Activated T-helper 17 cell treated with anti-CD3 and anti-CD28 coated beads, Interleukin-2, amount 50 U/mL, for 72 hours (primary cell): ENCODE results near the gene SRCIN1. TPM values are rescaled to one million over a fixed set of nuclear protein-coding genes. Genes with fewer than 3 reads are reported as not detected.

Experiments
- ATAC-seq: fragments of 150-1000 bp; cut with Tn5 transposase; replicated peaks from 2 replicates; pipeline ENCODE4 v1.10.0; 2021; ENCODE audit warnings: mild to moderate bottlenecking, moderate library complexity
- H3K27ac Mint-ChIP-seq: one replicate; pipeline ENCODE4 v1.8.0; 2022; ENCODE audit warnings: mixed read lengths
- H3K27me3 Mint-ChIP-seq: one replicate; pipeline ENCODE4 v1.8.0; 2022; ENCODE audit warnings: mixed read lengths
- H3K36me3 Mint-ChIP-seq: one replicate; pipeline ENCODE4 v1.8.0; 2022; ENCODE audit warnings: low read depth, mild to moderate bottlenecking, mixed read lengths
- H3K4me1 Mint-ChIP-seq: one replicate; pipeline ENCODE4 v1.8.0; 2022; ENCODE audit warnings: mixed read lengths
- H3K4me3 Mint-ChIP-seq: one replicate; pipeline ENCODE4 v1.8.0; 2022; ENCODE audit warnings: mild to moderate bottlenecking, mixed read lengths
- H3K9me3 Mint-ChIP-seq: one replicate; pipeline ENCODE4 v1.8.0; 2022; ENCODE audit warnings: mixed read lengths
- total RNA-seq, 2 donors: library from RNA; stranded (reverse); gene quantifications; one replicate each; pipeline ENCODE4 v1.2.3, GENCODE V29; 2022

SRCIN1 gene
- total RNA-seq, 2 donors from 2014 or later, result 0.71 TPM; not detected in 1

DNA sequence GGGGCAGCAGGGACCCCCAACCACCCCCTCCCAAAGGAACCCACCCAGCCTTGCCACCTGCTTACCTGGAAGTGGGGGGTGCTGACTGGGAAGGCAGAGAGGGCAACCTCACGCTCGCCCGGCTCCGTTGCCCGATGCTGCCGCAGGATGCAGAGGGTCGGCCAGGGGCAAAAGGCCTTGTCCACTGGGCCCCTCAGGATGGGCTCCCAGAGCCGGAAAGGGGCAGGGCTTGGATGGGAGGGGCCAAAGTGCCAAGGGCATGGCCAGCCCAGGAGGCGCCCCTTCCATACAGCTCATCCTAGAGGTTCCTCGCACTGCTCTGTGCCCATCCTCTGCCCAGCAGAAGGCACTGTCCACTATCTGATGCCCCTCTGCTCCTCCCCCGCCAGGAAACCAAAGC lies 59.4 kb downstream of the SRCIN1 start:
- ATAC-seq, result no peak
- H3K4me1 Mint-ChIP-seq, result no peaks in the 10 kb centered on the region
- no peak overlapping the region for H3K4me3 Mint-ChIP-seq
- peaks cover 24% of the 10 kb centered on the region for H3K27me3 Mint-ChIP-seq
- no peak overlapping the region for H3K27ac Mint-ChIP-seq
- H3K36me3 Mint-ChIP-seq, result no peaks in the 10 kb centered on the region
- H3K9me3 Mint-ChIP-seq, result no peaks in the 10 kb centered on the region

DNA sequence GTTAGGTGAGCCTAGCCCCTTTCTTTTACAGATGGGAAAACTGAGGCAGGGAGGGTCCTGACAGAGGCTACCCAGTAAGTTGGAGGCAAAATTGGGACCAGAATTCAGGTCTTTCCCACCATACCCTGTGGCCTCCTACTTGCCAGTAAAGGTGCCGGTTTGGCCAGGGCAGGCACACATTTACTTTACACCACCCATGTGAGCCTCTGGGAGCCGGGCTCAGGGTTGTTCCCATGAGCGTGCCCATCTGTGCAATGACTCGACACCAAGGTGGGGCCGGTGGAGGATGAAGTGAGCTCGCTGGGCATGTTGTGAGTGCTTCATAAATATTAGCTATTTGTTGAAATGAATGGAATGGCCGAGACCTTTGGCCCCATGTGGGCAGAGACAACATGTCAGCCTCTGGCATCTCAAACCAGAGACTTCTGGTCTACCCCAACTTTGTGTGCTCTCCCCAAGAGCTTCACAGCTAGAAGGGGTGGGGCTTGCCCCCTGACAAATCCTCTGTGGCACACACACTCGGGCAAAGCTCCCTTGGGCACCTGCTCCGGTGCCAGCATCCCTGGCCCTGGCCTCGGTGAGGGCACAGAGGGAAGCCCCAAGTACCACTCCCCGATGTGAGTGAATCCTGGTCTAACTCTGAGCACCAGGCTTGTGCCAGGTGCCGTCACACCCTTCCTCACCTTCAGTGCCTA lies 60.1 kb downstream of the SRCIN1 start:
- Mint-ChIP-seq H3K27ac (no peak overlapping the region), H3K4me1 (no peaks in the 10 kb centered on the region), H3K9me3 (no peaks in the 10 kb centered on the region), H3K36me3 (no peaks in the 10 kb centered on the region), H3K27me3 (peaks cover 26% of the 10 kb centered on the region), H3K4me3 (no peak overlapping the region)
- ATAC-seq, result no peak

DNA sequence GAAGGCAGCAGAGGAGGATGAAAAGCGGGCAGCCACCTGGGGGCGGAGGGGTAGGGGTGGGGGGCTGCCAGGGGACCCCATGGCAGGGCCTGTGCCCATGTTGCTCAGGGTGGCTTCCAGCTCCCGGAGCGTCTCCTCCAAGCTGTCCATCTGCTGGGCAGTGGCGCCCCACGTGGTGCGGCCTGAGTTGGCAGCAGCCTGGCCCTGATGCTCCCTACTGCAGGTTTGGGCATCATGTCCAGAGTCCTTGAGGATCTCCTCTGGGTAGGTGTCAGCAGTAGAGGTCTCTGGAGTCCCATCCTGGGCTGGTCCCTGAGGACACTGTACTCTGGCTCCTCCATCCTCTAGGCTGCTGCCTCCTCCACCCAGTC lies 60.9 kb downstream of the SRCIN1 start:
- no peak for ATAC-seq
- Mint-ChIP-seq H3K36me3 (no peaks in the 10 kb centered on the region), H3K9me3 (no peaks in the 10 kb centered on the region), H3K4me1 (no peaks in the 10 kb centered on the region), H3K27me3 (peaks cover 27% of the 10 kb centered on the region), H3K27ac (no peak overlapping the region), H3K4me3 (no peak overlapping the region)

DNA sequence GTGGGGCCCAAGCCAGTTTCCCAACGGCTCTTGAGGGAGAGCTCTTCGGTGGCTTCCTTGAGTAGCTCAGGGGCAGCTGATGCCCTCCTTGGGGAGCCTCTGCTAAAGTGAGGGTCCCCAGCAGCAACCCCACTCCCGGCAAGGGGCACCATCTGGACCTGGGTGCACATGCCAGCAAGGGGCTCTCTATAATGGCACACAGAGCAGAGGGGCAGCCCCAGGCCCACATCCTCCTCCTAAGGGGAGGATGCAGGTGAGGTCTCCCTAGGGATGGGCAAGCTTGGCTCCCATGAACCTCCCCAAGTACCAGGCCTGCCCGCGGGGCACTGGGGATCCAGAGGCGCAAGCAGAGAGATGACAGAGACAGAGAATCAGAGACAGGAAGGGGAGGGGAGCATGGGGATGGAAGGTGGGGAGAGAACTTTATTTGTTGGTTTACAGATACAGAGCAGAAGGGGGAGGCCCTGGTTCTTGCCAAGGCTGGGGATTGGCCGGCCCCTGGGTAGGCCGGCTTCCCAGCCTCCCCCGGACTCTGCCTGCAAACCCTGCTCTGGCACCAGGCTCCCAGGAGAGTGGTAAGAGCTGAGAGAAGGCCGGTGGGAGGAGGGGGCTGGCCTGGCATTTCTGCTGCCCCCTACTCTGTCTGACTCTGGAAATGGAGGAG lies 61.4 kb downstream of the SRCIN1 start:
- Mint-ChIP-seq H3K4me3 (no peak overlapping the region), H3K27ac (no peak overlapping the region), H3K4me1 (no peaks in the 10 kb centered on the region), H3K36me3 (no peaks in the 10 kb centered on the region), H3K27me3 (peaks cover 22% of the 10 kb centered on the region), H3K9me3 (no peaks in the 10 kb centered on the region)
- ATAC-seq, result no peak

DNA sequence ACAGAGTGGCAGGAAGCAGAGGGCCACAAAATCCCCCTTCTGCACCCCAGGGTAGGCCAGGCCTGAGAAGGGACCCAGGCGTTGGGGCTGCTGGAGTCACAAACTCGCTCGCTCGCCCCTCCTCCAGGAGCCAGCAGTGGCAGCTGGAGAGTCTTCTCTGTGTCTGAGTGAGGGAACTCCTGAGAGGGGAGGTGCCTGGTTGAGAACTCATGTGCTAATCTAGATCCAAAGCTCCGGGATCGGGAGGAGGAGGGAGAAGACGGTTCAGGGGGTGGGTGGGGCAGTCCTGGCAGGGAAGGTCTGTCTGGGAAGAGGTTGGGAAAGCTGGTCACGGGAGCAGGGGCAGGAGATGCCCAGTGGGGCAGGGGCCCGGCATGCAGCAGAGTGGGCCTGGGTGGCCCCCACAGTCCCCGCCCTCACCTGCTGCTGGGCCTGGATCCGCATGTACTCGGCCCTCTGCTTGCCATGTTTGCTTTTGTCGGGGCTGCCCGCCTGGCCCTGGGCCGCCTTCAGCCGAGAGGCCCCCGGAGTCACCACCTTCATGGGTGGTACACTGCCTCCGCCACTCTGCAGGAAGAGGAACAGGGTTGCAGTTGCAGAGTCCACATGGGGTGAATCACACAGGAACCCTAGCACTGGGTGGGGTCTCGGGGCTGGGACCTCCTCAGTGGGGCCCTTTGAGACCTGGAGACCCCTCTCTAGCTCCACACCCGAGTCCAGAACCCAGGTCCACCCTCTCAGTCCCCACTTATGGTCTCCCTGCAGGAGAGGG lies 62.2 kb downstream of the SRCIN1 start:
- Mint-ChIP-seq H3K9me3 (no peaks in the 10 kb centered on the region), H3K4me3 (no peak overlapping the region), H3K36me3 (no peaks in the 10 kb centered on the region), H3K4me1 (no peaks in the 10 kb centered on the region), H3K27me3 (peaks cover 24% of the 10 kb centered on the region), H3K27ac (no peak overlapping the region)
- no peak for ATAC-seq

DNA sequence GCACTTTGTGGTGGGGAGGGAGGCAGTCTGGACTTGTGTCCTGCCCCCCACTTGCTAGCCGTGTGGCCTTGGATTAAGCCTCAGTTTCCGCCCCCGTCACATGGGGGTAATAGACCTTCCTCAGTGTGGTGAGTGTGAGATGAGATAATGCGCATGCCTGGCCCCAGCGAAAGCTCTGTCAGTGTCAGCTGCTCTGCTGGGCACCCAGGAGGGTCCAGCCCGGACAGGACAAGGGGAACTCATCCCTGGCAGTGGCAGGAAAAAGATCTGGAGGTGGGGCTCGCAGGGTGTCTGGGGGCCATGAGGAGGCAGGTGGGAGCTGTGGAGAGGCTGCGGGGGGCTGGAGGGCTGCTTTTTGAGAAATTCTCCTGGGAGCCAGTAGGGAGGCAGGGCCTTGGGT lies 63.5 kb downstream of the SRCIN1 start:
- Mint-ChIP-seq H3K4me1 (no peaks in the 10 kb centered on the region), H3K27me3 (peaks cover 24% of the 10 kb centered on the region), H3K9me3 (no peaks in the 10 kb centered on the region), H3K4me3 (no peak overlapping the region), H3K27ac (no peak overlapping the region), H3K36me3 (no peaks in the 10 kb centered on the region)
- no peak for ATAC-seq

DNA sequence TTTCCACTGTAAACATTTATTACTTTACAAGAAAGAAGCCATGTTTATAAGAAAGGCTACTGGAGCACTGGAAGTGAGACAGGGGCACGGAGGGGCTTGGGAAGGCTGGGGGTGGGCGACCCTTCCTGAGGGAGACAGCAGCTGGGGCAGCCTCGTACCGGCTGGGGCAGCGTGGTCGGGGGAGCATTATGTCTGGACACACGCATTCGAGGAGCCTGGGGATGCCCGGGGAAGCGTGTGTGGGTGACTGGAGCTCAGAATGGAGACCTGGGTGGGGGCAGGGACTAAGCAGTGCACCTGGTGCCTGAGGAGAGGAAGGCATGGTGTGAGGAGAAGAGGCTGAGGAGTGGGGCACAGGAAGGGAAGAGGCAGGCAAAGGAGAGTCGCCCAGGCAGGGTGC lies 64.5 kb downstream of the SRCIN1 start:
- Mint-ChIP-seq H3K27ac (no peak overlapping the region), H3K27me3 (peaks cover 18% of the 10 kb centered on the region), H3K36me3 (no peaks in the 10 kb centered on the region)

DNA sequence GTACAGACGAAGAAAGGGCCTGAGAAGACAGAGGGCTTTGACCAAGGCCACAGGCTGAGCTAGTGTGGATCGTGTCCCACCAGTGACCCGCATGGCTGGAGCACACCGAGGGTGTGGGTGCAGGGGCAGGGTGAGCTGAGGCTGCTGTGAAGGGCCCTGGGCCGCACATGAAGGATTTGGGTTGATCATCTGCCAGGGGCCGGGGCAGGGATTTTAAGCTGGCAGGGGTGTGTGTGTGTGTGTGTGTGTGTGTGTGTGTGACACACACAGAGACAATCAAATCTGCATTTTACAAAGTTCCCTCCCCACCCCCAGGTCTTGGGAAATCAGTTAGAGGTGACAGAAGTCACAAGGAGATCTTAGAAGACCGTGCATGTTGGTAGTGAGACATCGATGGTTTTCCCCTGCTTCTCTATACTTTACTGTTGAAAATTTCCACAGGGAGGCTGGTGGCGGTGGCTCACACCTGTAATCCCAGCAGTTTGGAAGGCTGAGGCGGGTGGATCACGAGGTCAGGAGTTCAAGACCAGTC lies 65.2 kb downstream of the SRCIN1 start:
- Mint-ChIP-seq H3K4me3 (no peak overlapping the region), H3K27ac (no peak overlapping the region), H3K27me3 (peaks cover 25% of the 10 kb centered on the region), H3K36me3 (no peaks in the 10 kb centered on the region), H3K4me1 (no peaks in the 10 kb centered on the region), H3K9me3 (no peaks in the 10 kb centered on the region)
- no peak for ATAC-seq

More for the DNA sequence above, 64.5 kb downstream of the SRCIN1 start:
- Mint-ChIP-seq H3K4me3 (no peak overlapping the region), H3K9me3 (no peaks in the 10 kb centered on the region), H3K4me1 (no peaks in the 10 kb centered on the region)
- ATAC-seq, result no peak

DNA sequence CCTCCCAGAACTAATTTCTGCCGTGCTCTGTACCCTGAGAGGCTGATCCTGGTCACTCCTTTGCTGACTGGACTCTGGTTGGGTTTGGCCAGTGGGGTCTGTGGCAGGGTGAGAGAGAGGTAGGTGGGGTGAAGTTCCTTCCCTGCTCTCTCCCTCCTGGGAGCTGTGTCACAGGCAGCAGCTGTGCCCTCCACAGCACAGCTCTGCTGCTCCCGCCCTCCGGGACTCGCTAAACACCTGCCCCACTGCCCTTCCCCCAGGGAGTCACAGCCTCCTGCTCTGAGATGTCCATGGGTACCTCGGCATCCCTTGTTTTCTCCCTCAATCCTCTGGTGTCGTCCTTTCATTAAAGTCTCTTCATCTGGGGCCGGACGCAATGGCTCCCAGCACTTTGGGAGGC lies 66.4 kb downstream of the SRCIN1 start:
- no peak overlapping the region for H3K4me3 Mint-ChIP-seq
- no peaks in the 10 kb centered on the region for H3K9me3 Mint-ChIP-seq
- H3K36me3 Mint-ChIP-seq, result no peaks in the 10 kb centered on the region
- no peak for ATAC-seq
- peaks cover 29% of the 10 kb centered on the region for H3K27me3 Mint-ChIP-seq
- no peak overlapping the region for H3K27ac Mint-ChIP-seq
- no peaks in the 10 kb centered on the region for H3K4me1 Mint-ChIP-seq

DNA sequence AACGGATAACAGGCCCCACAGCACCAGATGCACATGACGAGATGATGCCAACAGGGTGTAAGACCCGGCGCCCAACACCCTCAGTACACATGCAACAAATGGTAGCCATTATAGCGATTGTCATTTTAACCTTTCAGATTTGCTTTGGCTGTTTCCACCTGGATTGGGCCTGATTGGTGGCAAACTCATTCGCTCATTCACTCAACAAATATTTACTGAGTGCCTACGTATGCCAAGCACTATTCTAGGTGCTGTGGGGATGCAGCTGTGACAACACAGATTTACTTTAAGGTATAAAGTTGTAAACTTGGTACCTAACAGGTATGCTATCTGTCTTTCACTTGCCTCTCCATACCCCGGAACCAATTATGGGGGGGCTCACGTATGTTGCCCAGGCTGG lies 66.8 kb downstream of the SRCIN1 start:
- Mint-ChIP-seq H3K36me3 (no peaks in the 10 kb centered on the region), H3K9me3 (no peaks in the 10 kb centered on the region), H3K4me3 (no peak overlapping the region), H3K27ac (no peak overlapping the region), H3K27me3 (peaks cover 33% of the 10 kb centered on the region), H3K4me1 (no peaks in the 10 kb centered on the region)
- no peak for ATAC-seq

DNA sequence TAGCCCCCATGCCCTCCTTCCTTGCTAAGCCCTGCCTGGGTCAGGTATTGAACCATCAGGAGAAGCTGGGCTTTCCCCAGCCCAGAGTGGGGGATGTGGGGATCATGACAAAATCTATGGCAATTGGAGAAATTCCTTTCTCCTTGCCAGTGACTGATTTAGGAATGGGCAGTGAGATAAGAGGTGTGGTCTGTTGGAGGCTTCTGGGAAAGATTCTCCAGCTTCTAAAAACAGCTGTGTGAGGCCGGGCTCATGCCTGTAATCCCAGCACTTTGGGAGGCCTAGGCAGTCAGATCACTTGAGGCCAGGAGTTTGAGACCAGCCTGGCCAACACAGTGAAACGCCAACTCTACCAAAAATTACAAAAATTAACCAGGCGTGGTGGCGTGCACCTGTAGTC lies 69.1 kb downstream of the SRCIN1 start:
- H3K36me3 Mint-ChIP-seq, result no peaks in the 10 kb centered on the region
- no peaks in the 10 kb centered on the region for H3K4me1 Mint-ChIP-seq
- H3K4me3 Mint-ChIP-seq, result no peak overlapping the region
- no peaks in the 10 kb centered on the region for H3K9me3 Mint-ChIP-seq
- no peak overlapping the region for H3K27ac Mint-ChIP-seq
- no peak for ATAC-seq
- peaks cover 36% of the 10 kb centered on the region for H3K27me3 Mint-ChIP-seq

DNA sequence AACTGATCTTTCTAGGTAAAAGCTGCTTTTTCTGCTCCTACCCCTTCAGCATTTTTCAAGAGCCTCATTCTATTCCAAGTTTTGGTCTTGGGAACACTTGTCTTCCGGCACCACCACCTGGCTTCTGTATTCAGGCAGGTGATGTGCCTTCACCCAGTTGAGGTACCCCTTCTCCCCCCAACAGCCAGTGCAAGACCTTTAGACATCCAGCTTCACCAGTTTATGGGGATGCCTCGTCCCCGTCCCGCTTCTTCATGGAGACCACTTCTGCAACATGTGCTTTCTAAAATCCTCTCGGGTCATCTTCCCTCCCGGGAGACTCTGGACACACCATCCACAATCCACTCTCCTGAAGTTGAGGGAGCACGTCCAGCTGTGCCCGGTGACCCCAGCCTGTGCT lies 69.9 kb downstream of the SRCIN1 start:
- no peak overlapping the region for H3K4me3 Mint-ChIP-seq
- H3K27me3 Mint-ChIP-seq, result peaks cover 34% of the 10 kb centered on the region
- H3K9me3 Mint-ChIP-seq, result no peaks in the 10 kb centered on the region
- H3K4me1 Mint-ChIP-seq, result no peaks in the 10 kb centered on the region
- no peak overlapping the region for H3K27ac Mint-ChIP-seq
- H3K36me3 Mint-ChIP-seq, result no peaks in the 10 kb centered on the region
- no peak for ATAC-seq

DNA sequence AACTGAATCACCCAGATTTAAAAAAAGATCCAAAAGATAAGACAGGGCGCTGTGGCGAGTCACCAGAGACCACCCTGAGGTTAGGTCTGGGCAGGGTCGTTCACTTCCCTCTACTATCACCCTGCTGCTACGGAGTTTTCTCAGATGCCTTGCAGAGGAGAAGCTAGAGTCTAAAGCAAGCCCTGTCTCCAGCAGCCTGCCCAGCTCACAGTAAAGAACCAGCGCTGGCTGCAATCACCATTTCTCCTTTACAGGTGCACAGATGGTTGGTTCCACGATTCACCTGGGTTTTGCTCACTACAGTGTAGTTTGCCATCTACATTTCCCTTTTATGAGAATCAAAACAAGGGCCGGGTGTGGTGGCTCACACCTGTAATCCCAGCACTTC lies 71.3 kb downstream of the SRCIN1 start:
- Mint-ChIP-seq H3K9me3 (no peaks in the 10 kb centered on the region), H3K4me1 (no peaks in the 10 kb centered on the region), H3K27me3 (peaks cover 38% of the 10 kb centered on the region), H3K36me3 (no peaks in the 10 kb centered on the region), H3K27ac (no peak overlapping the region), H3K4me3 (no peak overlapping the region)
- ATAC-seq, result no peak

DNA sequence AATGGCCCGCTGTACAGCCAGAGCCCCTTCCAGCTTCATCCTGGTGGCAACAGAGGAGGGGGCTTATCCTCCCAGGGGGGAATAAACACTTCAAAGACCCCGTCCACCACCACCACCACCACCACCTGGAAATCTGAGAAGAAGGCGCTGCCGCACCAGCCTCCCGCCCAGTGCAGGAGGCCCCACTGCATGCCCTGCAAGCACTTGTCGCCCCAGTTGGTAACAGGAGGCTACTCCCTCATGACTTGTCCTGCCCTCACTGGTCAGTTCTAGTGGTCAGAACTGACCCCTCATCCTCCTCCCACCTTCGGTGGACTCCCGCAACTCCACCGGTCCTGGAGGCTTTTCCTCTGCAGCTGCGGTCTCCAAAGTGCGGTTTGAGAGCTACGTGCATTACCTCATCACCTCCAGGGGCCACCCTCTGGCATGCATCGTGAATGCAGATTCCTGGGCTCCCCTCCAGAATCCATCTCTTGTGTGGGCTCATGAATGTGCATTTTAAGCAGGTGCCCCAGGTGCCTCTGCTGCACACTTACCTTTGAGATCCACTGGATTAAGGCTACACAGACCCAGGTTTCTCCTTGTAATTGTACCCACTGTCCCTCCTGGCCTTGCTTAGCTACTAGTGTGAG lies 71.8 kb downstream of the SRCIN1 start:
- Mint-ChIP-seq H3K36me3 (no peaks in the 10 kb centered on the region), H3K27ac (no peak overlapping the region), H3K27me3 (peaks cover 38% of the 10 kb centered on the region), H3K4me1 (no peaks in the 10 kb centered on the region), H3K9me3 (no peaks in the 10 kb centered on the region), H3K4me3 (no peak overlapping the region)
- ATAC-seq, result no peak
